ENCODE measurements around the gene GPAT3.

- TF ChIP-seq CTCF (IDR thresholded peaks at IDR 0.05) (no peak), POLR2A (IDR thresholded peaks at IDR 0.05) (no peak)
Measured at GRCh38 chr4:83561381-83561780, 25.5 kb downstream of the GPAT3 start.

All from body of pancreas (tissue), 4 donors.